Stimulated activated CD4-positive, alpha-beta T cell treated with anti-CD3 and anti-CD28 coated beads, Interleukin-15, amount 100 ng/mL, for 48 hours (primary cell): Measurements from ENCODE around the gene CFAP251.
"Not testable (repeated sequence)": the region's sequence is repeated elsewhere in the genome, so short reads cannot be mapped to it uniquely, and the experiment has no call there.

ENCODE experiments used
- DNase-seq, 2 donors: peaks; one replicate each; pipeline ENCODE4 v3.0.0-alpha.2; 2020; ENCODE audit warnings: low read depth in 2 of 2

CFAP251 gene

GRCh38 chr12:121917950-121918678 is at the start of gene CFAP251:
TSS of gene CFAP251 (plus strand) at chr12:121918592. CDS start at chr12:121921306, 2,714 bp downstream.
- peak; percentile 94 to 97 for DNase-seq

GRCh38 chr12:121869229-121869628 is 49.2 kb upstream of the CFAP251 start:
- not testable (repeated sequence) for DNase-seq

GRCh38 chr12:121871467-121871866 is 46.9 kb upstream of the CFAP251 start:
- no peak for DNase-seq

- peak in 1 of 2 donors; percentile 7 for DNase-seq
Observed at GRCh38 chr12:121872546-121873215, 45.7 kb upstream of the CFAP251 start.

- DNase-seq, result no peak
Observed at GRCh38 chr12:121873216-121873569, 45.2 kb upstream of the CFAP251 start.

- DNase-seq, result no peak
Observed at GRCh38 chr12:121874071-121874470, 44.3 kb upstream of the CFAP251 start.

- no peak for DNase-seq
Observed at GRCh38 chr12:121875582-121875981, 42.8 kb upstream of the CFAP251 start.

GRCh38 chr12:121876080-121876447 is 42.3 kb upstream of the CFAP251 start:
- not testable (repeated sequence) for DNase-seq

- no peak for DNase-seq
Observed at GRCh38 chr12:121883315-121883660, 35.1 kb upstream of the CFAP251 start.

GRCh38 chr12:121885129-121885528 is 33.3 kb upstream of the CFAP251 start:
- not testable (repeated sequence) for DNase-seq

GRCh38 chr12:121888083-121888477 is 30.3 kb upstream of the CFAP251 start:
- DNase-seq, result no peak

GRCh38 chr12:121888478-121889273 is 29.7 kb upstream of the CFAP251 start, which contains the start of gene PSMD9:
TSS of gene PSMD9 (plus strand) at chr12:121888790. CDS start at chr12:121888857, 67 bp downstream.
- peak; percentile 98 to 99 for DNase-seq

- no peak for DNase-seq
Observed at GRCh38 chr12:121889274-121889624, 29.1 kb upstream of the CFAP251 start.

GRCh38 chr12:121889661-121890060 is 28.7 kb upstream of the CFAP251 start:
- DNase-seq, result not testable (repeated sequence)

GRCh38 chr12:121892673-121893561 is 25.5 kb upstream of the CFAP251 start:
- DNase-seq, result no peak

GRCh38 chr12:121893961-121894460 is 24.4 kb upstream of the CFAP251 start:
- no peak for DNase-seq

GRCh38 chr12:121894633-121895032 is 23.8 kb upstream of the CFAP251 start:
- DNase-seq, result no peak

- DNase-seq, result no peak
Observed at GRCh38 chr12:121898287-121898686, 20.1 kb upstream of the CFAP251 start.

- DNase-seq, result no peak
Observed at GRCh38 chr12:121899590-121899989, 18.8 kb upstream of the CFAP251 start.

- no peak for DNase-seq
Observed at GRCh38 chr12:121903202-121903601, 15.2 kb upstream of the CFAP251 start.

- DNase-seq, result no peak
Observed at GRCh38 chr12:121905746-121906145, 12.6 kb upstream of the CFAP251 start.
